GM21786 (cell line): ENCODE measurements around the gene HGS.

Experiments
- ATAC-seq: cut with Tn5 transposase; IDR thresholded peaks from one replicate; pipeline ENCODE4 v1.9.1; 2021; ENCODE audit not compliant: unreplicated experiment

HGS gene

GRCh38 chr17:81715872-81716673 is 32.3 kb downstream of the HGS start:
- ATAC-seq, result no peak

- ATAC-seq, result no peak
These were observed 32.8 kb downstream of the HGS start for GRCh38 chr17:81716674-81716996.

- no peak for ATAC-seq
These were observed 33.4 kb downstream of the HGS start for GRCh38 chr17:81717049-81717765.

GRCh38 chr17:81717766-81718089 is 33.9 kb downstream of the HGS start:
- ATAC-seq, result no peak

GRCh38 chr17:81719410-81720266 is 35.8 kb downstream of the HGS start:
- ATAC-seq, result no peak

GRCh38 chr17:81720267-81721071 is 36.7 kb downstream of the HGS start:
- no peak for ATAC-seq

DNA sequence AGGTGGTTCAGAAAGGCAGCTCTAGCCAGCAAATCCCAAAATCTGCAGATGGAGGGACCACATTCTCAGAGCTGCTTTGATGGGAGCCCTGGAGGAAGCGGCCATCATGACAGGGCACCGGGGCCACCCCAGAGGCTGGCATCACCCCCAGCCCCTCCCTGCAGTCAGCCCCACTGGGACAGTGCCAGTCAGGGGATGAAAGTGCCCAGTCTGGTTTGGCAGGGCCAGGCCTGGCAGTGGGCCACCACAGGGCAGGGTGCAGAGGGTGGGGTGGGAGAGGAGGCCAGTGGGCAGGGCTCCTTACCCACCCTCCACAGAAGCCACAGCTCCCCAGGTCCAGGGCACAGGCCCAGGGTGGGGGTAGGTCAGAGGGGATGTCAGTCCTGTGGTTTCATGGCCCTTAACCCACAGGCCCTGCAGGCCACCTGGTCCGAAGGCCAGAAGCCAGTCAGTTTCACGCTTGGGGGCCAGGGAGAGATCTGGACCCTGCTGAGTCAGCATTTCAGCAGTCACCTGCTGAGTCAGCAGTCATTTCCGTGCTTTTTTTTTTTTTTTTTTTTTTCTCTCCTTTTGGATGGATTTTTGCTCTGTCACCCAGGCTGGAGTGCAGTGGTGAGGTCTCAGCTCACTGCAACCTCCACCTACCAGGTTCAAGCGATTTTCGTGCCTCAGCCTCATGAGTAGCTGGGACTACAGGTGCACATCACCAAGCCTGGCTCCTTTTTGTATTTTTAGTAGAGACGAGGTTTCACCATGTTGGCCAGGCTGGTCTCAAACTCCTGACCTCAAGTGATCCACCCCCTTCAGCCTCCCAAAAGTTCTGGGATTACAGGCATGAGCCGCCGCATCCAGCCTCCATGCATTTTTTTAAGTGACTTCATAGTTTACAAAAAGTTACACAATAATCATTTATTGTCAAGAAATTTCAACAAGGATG is 38.6 kb downstream of the HGS start:
- no peak for ATAC-seq

GRCh38 chr17:81723651-81724209 is 39.9 kb downstream of the HGS start:
- no peak for ATAC-seq

DNA sequence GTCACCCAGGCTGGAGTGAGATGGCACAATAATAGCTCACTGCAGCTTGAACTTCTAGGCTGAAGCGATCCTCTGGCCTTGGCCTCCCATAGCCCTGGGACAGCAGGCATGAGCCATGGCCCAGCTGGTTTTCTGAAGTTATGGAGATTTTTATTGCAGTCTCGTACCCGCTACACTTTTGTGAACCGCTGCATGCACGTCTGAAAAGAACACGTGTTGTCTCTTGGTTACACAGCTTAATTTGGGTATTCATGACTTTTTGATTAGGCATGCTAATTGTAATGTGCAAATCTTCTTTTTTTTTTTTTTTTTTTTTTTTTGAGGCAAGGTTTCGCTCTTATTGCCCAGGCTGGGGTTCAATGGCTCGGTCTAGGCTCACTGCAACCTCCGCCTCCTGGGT is 41.6 kb downstream of the HGS start:
- no peak for ATAC-seq

- ATAC-seq, result no peak
These were observed 42.2 kb downstream of the HGS start for GRCh38 chr17:81726004-81726403.

- ATAC-seq, result no peak
These were observed 43.7 kb downstream of the HGS start for GRCh38 chr17:81727324-81728031.

- peak; percentile 56 for ATAC-seq
These were observed 49.9 kb downstream of the HGS start for GRCh38 chr17:81733507-81734404.

DNA sequence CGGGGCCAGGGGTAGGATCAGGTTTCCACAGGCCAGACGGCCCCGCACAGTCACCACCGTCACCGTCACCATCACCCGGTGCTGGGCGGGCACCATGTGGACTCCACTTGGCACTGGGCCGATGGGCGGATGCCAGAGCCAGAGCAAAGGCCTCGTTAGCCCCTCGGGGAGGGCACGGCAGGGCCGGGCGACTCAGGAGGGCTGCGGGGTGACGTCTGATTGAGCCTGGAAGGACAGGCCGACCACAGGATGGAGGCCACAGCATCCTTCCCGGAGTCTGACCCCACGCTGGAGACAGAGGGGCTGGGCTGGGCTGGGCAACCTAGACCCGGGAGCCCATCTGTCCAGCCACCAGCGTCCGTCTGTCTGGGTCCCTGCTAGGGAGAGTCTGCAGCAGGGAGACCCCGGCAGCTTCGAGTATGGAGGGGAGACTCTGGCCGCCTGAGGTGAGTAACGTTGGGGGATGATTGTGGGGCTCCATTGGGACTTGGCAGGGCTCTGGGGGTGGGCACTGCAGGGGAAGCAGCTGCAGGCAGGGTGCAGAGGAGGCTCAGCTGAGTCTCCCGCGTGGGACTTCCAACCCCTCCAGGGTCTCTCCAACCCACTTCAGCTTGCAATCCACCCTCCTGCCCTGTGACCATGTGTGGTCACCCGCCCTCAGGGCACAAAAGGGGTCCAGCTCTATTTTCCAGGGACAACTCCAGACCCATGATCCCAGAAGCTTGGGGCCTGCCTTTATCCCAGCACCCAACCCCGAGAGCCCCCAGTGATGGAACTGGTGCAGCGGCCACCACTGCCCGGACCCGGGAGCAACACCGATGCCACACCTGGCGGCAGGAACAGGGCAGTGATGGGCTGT is 50.8 kb downstream of the HGS start:
- ATAC-seq, result no peak

DNA sequence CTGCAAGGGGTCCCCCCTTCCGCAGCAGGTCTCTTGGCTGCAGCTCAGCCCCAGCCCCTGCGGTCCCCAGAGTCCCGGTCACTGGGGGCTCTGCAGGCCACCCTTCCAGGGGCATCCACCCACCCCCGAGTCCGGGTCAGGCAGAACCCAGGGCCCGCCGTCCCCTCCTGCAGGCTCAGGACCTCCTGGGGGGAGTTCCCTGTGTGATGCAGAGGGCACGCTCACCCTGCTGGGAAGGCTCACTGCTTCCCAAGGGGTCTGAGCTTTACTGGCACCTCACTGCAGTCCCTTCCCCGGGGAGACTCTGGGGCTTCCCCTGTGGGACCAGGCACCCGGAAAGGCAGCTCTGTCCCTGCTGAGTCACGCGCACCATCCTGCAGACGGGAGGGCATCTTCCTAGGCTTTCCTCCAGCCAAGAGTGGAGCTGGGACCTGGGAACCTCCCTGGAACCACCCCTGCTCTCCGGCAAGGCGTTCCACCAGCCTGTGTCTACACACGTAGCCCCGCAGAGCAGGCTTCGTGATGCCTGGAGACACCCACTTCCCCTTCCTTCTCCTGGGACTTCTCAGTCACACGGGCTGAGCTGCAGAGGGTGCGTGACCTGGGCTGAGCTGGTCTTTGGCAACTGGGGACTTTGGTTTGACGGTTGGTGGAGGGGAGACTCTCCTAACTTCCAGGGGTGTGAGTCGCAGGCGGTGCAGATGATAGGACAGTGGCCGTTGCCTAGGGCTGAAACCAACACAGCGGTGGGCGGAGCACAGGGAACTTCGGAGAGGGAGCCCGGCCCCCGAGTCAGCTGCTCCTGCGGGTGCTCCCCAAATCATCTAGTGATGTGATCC is 51.7 kb downstream of the HGS start:
- ATAC-seq, result no peak

- no peak for ATAC-seq
These were observed 54.4 kb downstream of the HGS start for GRCh38 chr17:81737947-81738800.
